Measurements from ENCODE around the gene GREB1. TPM values are rescaled to one million over a fixed set of nuclear protein-coding genes. Genes with fewer than 3 reads are reported as not detected.
A peak's percentile ranks its signal among the peaks of the same experiment; 100 is the strongest.

The GREB1 gene
- total and polyA plus RNA-seq, 2 experiments from 2014 or later = 12.0 to 35.0 TPM

DNA sequence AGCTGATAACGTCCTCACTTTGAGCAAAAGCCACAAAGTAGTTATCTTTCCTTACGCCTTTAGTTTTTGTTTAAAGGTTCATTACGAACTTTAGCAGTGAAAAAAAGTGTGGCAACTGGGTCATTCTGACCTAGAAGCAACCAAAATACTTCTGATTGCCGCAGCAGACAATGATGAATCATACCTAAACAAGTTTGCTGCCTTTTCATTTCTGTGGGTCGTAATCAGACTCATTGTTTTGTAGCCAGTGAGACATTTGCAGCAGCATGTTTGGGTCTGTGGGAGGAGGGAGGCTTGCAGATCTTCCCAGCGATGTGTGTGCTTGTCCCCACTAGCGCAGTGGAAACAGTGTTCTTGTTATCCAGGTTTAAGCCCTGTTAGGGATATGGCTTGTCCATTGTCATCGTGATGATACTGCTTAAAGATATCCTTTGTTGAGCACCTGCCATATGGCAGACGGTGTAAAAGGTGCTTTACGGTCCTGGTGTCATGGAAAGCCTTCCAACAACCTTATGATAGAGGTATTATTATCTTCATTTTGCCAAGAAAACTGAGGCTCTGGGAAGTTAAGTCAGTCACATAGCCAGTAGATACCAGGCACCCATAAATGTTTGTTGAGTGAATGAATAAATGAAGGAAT, 1.3 kb upstream of the GREB1 start:
- Histone ChIP-seq H2AFZ (no peak overlapping the region), H3K27me3 (ENCODE audit: insufficient read depth) (no peaks in the 10 kb centered on the region), H3K9me2 (ENCODE audit: insufficient read depth) (no peaks in the 10 kb centered on the region), H3F3A (replicated peaks; ENCODE audit: low read depth) (no peaks in the 10 kb centered on the region), H3K4me3 (no peak overlapping the region), H3K79me2 (replicated peaks; ENCODE audit: insufficient read depth) (peaks cover 24% of the 10 kb centered on the region), H4K20me1 (replicated peaks; ENCODE audit: insufficient read depth) (peaks cover 13% of the 10 kb centered on the region), H3K4me1 (ENCODE audit: insufficient read depth) (0 out of 2 replicates have a peak, but pooled peaks cover 6% of the 10 kb centered on the region), H3K4me2 (no peak overlapping the region), H3K36me3 (ENCODE audit: insufficient read depth) (no peaks in the 10 kb centered on the region), H3K27ac (ENCODE audit: low read depth) (0 out of 2 replicates have a peak overlapping the region, but pooled peaks have one; percentile 69)
- Mint-ChIP-seq H3K4me3 (no peak overlapping the region), H3K36me3 (ENCODE audit: low read depth) (no peaks in the 10 kb centered on the region), H3K4me1 (peaks cover 18% of the 10 kb centered on the region; the same call in 2 of the 3 replicates), H3K27ac (no peak overlapping the region), H3K9me3 (no peaks in the 10 kb centered on the region), H3K27me3 (ENCODE audit: insufficient read depth, low read depth, poor library complexity) (peaks cover 6% of the 10 kb centered on the region)
- no peak for DNase-seq (ENCODE audit: low spot score)
- TF ChIP-seq CREB1 (CRISPR knock-in tag; IDR thresholded peaks at IDR 0.05; ENCODE audit: low read depth) = no peak
- ATAC-seq = no peak

DNA sequence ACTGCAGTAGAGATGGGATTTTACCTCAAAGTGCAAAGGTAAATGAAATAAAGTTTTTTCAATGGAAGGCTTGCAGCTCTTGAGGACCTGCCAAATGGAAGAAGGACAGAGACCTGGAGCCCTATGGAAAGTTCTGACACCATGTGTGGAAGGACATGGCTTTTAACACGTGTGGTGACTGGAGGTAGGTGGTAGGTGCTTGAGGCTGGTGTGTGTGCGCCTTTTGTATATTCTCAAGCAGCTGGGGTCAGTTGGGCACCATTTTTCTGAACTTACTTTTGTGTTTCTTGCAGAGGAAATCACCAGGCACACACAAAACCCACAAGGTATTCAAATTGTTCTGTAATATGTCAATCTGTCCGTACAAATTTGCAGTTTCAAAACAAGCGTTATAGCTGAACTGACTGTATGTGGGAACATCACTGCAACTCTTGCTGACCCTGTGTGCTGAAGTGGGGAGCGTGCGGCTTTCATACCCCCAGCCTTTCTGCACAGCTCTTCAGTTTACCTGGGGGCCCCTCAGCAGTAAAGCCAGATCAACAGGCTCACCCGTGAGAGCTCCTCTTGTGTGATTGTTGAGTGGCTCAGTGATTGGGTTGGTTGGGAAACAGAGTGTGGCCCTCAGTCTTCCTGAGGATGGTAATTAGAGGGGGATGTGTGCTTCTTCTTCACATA, 363 bp downstream of the GREB1 start:
- Histone ChIP-seq H2AFZ (no peak overlapping the region), H3K27ac (ENCODE audit: low read depth) (no peak overlapping the region), H3F3A (replicated peaks; ENCODE audit: low read depth) (no peaks in the 10 kb centered on the region), H3K9me2 (ENCODE audit: insufficient read depth) (no peaks in the 10 kb centered on the region), H3K4me1 (ENCODE audit: insufficient read depth) (peaks cover 15% of the 10 kb centered on the region), H3K79me2 (replicated peaks; ENCODE audit: insufficient read depth) (peaks cover 24% of the 10 kb centered on the region), H3K27me3 (ENCODE audit: insufficient read depth) (no peaks in the 10 kb centered on the region), H3K4me2 (no peak overlapping the region), H3K36me3 (ENCODE audit: insufficient read depth) (no peaks in the 10 kb centered on the region), H3K4me3 (no peak overlapping the region), H4K20me1 (replicated peaks; ENCODE audit: insufficient read depth) (peaks cover 13% of the 10 kb centered on the region)
- Mint-ChIP-seq H3K4me1 (peaks cover 22% of the 10 kb centered on the region), H3K4me3 (no peak overlapping the region), H3K36me3 (ENCODE audit: low read depth) (no peaks in the 10 kb centered on the region), H3K27me3 (ENCODE audit: insufficient read depth, low read depth, poor library complexity) (peaks cover 6% of the 10 kb centered on the region), H3K27ac (no peak overlapping the region), H3K9me3 (no peaks in the 10 kb centered on the region)
- no peak for ATAC-seq
- no peak for DNase-seq (ENCODE audit: low spot score)
- TF ChIP-seq ZNF114 (CRISPR knock-in tag; IDR thresholded peaks at IDR 0.05) = no peak
- TF ChIP-seq, protein P1, sequence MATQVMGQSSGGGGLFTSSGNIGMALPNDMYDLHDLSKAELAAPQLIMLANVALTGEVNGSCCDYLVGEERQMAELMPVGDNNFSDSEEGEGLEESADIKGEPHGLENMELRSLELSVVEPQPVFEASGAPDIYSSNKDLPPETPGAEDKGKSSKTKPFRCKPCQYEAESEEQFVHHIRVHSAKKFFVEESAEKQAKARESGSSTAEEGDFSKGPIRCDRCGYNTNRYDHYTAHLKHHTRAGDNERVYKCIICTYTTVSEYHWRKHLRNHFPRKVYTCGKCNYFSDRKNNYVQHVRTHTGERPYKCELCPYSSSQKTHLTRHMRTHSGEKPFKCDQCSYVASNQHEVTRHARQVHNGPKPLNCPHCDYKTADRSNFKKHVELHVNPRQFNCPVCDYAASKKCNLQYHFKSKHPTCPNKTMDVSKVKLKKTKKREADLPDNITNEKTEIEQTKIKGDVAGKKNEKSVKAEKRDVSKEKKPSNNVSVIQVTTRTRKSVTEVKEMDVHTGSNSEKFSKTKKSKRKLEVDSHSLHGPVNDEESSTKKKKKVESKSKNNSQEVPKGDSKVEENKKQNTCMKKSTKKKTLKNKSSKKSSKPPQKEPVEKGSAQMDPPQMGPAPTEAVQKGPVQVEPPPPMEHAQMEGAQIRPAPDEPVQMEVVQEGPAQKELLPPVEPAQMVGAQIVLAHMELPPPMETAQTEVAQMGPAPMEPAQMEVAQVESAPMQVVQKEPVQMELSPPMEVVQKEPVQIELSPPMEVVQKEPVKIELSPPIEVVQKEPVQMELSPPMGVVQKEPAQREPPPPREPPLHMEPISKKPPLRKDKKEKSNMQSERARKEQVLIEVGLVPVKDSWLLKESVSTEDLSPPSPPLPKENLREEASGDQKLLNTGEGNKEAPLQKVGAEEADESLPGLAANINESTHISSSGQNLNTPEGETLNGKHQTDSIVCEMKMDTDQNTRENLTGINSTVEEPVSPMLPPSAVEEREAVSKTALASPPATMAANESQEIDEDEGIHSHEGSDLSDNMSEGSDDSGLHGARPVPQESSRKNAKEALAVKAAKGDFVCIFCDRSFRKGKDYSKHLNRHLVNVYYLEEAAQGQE (IDR thresholded peaks at IDR 0.05; ENCODE audit: unreplicated experiment) = no peak
- TF ChIP-seq NANOG (IDR thresholded peaks at IDR 0.05; ENCODE audit: borderline replicate concordance) = no peak
- TF ChIP-seq, protein P2, sequence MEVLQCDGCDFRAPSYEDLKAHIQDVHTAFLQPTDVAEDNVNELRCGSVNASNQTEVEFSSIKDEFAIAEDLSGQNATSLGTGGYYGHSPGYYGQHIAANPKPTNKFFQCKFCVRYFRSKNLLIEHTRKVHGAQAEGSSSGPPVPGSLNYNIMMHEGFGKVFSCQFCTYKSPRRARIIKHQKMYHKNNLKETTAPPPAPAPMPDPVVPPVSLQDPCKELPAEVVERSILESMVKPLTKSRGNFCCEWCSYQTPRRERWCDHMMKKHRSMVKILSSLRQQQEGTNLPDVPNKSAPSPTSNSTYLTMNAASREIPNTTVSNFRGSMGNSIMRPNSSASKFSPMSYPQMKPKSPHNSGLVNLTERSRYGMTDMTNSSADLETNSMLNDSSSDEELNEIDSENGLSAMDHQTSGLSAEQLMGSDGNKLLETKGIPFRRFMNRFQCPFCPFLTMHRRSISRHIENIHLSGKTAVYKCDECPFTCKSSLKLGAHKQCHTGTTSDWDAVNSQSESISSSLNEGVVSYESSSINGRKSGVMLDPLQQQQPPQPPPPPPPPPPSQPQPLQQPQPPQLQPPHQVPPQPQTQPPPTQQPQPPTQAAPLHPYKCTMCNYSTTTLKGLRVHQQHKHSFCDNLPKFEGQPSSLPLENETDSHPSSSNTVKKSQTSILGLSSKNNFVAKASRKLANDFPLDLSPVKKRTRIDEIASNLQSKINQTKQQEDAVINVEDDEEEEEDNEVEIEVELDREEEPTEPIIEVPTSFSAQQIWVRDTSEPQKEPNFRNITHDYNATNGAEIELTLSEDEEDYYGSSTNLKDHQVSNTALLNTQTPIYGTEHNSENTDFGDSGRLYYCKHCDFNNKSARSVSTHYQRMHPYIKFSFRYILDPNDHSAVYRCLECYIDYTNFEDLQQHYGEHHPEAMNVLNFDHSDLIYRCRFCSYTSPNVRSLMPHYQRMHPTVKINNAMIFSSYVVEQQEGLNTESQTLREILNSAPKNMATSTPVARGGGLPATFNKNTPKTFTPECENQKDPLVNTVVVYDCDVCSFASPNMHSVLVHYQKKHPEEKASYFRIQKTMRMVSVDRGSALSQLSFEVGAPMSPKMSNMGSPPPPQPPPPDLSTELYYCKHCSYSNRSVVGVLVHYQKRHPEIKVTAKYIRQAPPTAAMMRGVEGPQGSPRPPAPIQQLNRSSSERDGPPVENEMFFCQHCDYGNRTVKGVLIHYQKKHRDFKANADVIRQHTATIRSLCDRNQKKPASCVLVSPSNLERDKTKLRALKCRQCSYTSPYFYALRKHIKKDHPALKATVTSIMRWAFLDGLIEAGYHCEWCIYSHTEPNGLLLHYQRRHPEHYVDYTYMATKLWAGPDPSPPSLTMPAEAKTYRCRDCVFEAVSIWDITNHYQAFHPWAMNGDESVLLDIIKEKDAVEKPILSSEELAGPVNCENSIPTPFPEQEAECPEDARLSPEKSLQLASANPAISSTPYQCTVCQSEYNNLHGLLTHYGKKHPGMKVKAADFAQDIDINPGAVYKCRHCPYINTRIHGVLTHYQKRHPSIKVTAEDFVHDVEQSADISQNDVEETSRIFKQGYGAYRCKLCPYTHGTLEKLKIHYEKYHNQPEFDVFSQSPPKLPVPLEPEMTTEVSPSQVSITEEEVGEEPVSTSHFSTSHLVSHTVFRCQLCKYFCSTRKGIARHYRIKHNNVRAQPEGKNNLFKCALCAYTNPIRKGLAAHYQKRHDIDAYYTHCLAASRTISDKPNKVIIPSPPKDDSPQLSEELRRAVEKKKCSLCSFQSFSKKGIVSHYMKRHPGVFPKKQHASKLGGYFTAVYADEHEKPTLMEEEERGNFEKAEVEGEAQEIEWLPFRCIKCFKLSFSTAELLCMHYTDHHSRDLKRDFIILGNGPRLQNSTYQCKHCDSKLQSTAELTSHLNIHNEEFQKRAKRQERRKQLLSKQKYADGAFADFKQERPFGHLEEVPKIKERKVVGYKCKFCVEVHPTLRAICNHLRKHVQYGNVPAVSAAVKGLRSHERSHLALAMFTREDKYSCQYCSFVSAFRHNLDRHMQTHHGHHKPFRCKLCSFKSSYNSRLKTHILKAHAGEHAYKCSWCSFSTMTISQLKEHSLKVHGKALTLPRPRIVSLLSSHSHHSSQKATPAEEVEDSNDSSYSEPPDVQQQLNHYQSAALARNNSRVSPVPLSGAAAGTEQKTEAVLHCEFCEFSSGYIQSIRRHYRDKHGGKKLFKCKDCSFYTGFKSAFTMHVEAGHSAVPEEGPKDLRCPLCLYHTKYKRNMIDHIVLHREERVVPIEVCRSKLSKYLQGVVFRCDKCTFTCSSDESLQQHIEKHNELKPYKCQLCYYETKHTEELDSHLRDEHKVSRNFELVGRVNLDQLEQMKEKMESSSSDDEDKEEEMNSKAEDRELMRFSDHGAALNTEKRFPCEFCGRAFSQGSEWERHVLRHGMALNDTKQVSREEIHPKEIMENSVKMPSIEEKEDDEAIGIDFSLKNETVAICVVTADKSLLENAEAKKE (CRISPR knock-in tag; IDR thresholded peaks at IDR 0.05) = no peak
- no peak for TF ChIP-seq POLR2AphosphoS5 (IDR thresholded peaks at IDR 0.05; ENCODE audit: low read depth)
- TF ChIP-seq EZH2 (IDR thresholded peaks at IDR 0.05; ENCODE audit: low read depth, unreplicated experiment) = no peak
- no peak for TF ChIP-seq STAT1 (IDR thresholded peaks at IDR 0.05; ENCODE audit: unreplicated experiment)
- TF ChIP-seq, protein P3, sequence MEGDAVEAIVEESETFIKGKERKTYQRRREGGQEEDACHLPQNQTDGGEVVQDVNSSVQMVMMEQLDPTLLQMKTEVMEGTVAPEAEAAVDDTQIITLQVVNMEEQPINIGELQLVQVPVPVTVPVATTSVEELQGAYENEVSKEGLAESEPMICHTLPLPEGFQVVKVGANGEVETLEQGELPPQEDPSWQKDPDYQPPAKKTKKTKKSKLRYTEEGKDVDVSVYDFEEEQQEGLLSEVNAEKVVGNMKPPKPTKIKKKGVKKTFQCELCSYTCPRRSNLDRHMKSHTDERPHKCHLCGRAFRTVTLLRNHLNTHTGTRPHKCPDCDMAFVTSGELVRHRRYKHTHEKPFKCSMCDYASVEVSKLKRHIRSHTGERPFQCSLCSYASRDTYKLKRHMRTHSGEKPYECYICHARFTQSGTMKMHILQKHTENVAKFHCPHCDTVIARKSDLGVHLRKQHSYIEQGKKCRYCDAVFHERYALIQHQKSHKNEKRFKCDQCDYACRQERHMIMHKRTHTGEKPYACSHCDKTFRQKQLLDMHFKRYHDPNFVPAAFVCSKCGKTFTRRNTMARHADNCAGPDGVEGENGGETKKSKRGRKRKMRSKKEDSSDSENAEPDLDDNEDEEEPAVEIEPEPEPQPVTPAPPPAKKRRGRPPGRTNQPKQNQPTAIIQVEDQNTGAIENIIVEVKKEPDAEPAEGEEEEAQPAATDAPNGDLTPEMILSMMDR (conservative IDR thresholded peaks at IDR 0.05; ENCODE audit: low read depth in 2 of 2) = no peak
